ENCODE measurements around the gene CPNE5.

CPNE5 gene

DNA sequence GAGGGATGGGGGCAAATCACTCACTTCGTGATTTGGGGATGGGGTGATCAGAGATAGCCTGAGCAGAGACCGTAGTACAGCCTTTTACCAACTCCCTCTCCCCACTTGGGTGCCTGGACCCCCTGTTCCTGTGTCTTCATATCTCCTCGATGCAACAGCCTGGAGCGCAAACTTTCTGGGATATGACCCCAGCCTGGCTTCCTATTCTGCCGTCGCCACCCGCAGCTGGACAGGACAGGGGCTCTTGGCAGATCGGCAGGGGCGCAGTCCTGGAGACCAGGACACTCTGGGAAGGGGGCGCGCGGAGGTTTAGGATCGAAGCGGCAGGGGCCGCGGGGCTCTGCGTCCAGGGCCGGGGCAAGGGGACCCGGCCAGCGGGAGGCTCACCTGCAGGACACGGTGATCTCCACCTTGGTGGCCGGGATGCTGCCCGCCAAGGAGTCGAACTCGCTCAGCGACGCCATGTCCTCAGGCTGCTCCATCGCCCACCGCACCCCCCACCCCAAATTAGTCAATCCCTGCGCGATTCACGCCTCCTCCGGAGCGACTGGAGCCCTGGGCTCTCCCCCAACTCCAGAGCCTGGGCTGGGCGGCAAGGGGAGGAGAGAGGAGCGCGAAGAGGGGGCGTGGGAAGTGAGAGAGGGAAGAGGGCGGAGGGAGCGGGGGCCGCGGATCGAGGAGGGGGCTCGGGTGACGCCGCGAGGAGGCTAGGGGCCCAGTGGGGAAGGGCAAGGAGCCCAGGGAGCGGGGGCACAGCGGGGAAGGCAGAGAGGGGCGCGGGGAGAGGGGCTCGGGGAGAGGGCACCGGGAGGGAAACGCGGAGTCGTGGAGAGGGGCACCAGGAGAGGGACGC is at the start of gene CPNE5:
Gene CPNE5 (minus strand): TSS at position 549 of the 853 bp plus-strand sequence. CDS start 67 bp downstream, at position 482.
- DNase-seq = no peak

- DNase-seq = no peak
These were observed 48.9 kb upstream of the CPNE5 start for GRCh38 chr6:36888115-36888643.

- DNase-seq = no peak
These were observed 47.8 kb upstream of the CPNE5 start for GRCh38 chr6:36886950-36887618.

DNA sequence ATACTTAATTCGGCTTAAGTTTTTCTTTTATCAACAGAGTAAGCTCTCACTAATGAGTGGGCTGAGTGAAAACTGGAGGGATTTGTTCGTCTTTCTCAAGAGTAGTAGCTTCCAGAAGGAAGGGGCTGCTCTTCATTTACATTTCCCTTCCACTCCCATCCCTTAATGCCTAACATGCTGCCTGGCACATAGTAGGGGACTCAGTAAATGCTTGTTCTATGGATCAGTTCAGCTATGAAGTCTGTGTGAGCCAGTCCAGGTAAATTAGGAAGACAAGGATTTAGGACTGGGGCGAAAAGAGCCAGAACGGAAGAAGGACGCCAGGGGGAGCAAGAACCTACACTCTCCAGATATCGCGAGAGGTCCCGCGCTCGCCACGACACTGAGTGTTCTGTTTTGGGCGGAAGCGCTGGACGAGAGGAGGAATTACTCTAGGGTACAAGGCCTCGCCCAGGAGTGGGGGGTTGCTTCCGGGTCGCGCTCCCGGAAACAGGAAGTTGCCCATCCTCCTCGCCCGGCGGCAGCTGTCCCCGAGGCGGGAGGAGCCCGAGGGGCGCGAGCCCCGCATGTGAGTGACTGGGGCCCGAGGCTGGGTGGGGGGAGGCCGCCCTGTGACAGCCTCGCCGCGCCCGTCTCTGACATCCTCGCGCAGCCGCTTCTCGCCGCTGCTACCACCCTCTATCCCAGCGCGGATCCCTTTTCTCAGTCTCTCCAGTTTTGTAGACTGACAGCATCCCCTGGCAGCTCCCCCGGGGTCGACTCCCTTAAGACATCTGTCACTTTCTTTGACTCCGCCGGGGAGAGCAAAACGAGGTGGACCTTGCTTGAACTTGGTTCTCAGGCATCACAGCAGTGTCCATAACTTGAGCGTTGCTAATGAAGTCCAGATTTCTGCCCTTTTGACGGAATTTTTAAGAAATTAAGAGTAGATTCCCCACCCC is 46.5 kb upstream of the CPNE5 start, which contains the start of gene C6orf89:
Gene C6orf89 (plus strand): TSS at position 492 of the 941 bp plus-strand sequence. CDS start 13,493 bp downstream, outside the sequence.
- DNase-seq = peak; percentile 98

- DNase-seq = no peak
These were observed 45.4 kb upstream of the CPNE5 start for GRCh38 chr6:36884610-36885009.

GRCh38 chr6:36875250-36875633 is 36.0 kb upstream of the CPNE5 start:
- no peak for DNase-seq

DNA sequence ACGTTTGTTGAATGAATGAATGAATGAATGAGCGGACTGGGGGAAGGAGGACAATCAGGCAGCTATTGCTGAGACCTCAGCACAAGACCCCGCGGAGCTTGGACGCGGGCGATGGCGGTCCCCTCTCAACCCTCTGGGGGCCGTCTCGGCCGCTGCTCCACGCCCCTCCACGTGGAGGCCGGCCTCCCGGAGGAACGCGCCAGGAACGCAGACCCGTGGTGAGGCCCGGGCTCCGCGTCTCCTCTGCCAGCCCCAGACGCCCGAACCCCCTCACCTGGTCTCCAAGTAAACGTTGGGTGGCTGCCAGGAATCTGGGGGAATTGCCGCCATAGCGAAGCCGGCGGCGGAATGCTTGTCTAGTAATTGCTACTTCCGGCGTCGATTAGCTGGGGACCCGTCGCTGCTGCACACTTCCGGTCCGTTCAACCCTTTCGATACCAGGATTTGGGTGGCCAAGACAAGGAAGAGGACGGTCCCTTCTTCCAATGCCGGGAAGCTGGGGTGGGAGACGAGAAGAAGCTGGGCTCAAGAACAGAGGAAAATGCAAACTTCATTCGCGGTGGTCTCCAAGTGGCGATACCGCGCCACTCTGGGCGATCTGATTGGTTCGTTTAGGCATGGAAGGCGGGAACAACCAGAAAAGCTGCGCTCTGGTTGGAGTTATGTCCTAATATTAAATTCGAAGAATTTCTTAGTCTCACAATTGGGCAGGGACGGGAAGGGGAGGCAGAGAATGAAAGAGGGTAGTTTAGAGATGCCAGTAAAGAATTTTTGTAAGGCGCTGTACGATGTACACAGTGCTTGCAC is 35.4 kb upstream of the CPNE5 start, which contains the start of gene PPIL1:
Gene PPIL1 (minus strand): TSS at position 361 of the 807 bp plus-strand sequence. CDS start 31 bp downstream, at position 330.
- DNase-seq = peak; percentile 91

- DNase-seq = no peak
These were observed 34.6 kb upstream of the CPNE5 start for GRCh38 chr6:36873612-36874442.

DNA sequence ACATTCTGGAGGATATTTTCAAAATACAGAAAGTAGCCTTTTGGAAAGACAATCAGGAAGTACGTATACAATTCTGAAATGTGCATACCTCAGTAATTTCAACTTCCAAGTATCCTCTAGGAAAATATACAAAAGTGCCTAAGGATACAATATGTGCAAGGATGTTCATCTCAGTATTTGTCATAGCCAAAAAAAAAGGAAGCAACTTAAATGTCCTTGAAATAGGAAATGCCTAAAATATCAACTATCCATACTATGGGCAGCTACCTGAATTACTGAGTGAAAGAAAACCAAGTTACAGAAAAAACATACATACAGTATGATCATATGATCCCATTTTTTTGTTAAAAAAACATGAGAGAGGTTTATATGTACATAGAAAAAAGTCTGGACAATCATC is 33.9 kb upstream of the CPNE5 start:
- no peak for DNase-seq

DNA sequence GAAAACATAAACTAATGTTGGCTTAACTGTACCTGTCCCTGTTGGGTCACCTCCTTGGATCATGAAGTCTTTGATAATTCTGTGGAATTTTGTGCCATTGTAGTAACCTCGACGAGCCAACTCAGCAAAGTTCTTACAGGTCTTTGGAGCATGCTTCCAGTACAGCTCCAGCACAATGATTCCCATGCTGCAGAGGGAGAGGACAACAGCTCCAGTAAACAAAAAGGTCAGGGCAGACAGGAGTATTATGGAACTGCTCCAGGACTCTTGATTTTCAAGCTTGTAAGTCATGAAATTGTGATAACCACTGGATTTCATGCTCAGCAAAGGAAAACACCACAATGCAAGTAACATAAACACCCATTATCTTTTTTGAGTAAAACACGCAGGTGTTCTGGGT is 32.4 kb upstream of the CPNE5 start:
- no peak for DNase-seq

GRCh38 chr6:36867471-36868224 is 28.4 kb upstream of the CPNE5 start:
- DNase-seq = no peak

GRCh38 chr6:36865835-36866234 is 26.6 kb upstream of the CPNE5 start:
- DNase-seq = peak; percentile 5

DNA sequence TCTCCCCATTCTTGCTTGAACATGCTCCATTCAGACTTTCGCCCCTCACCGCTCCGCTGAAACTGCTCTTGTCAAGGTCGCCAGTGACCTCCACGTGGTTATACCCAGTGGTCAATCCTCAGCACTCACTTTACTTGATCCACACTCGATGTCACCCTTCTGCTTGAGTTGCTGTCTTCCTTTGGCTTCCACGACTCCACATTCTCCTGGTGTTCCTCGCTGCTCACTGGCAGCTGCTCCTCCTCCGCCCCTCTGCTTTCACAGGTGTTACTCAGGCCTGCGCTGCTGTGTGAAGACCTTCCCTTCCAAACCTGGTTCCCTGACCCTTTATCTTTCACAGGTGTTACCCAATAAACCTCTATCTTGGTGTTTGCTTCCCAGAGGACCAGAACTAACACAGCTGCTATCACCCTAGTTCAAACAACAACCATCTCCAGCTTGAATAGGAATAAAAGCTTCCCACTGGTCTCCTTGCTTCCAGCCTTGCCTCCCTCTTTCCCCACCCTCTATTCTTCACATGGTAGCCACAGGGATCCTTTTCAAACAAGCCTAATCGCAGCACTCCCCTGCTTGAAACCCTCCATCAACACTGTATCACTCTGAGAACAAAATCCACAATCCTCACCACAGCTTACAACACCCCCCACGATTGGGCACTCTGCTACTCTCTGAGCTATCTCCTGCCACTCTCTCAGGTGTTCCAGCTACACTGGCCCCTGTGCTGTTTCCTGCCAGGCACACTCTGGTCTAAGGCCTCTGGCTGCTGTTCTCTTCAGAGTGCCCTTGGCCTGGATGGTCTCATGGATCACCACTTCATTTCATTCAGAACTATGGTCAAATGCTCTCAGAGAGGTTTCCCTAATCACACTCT is 24.7 kb upstream of the CPNE5 start:
- no peak for DNase-seq

DNA sequence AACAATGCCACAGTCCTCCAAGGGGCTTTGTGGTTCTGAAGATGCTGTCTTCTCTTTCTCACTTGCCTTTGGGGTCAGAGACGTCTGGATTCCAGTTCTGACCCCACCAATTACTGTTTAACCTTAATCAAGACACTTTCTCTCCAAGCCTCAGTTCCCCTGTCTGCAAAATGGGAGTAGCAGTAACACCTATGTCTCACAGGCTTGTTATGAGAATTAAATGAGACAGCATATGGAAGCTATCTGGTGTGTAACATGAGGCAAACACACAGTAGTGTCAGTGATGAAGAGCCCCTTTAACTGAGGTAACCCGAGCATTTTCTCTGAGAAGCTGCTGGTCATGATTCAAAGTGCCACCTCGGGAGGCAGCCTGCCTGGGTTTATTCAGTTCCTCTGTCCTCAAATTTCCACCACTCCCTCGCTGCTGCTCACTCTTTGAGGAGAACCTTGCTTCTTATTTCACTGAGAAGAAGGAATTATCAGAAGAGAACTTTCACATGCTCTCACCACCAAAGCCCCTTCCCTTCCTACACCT is 23.7 kb upstream of the CPNE5 start:
- DNase-seq = no peak

GRCh38 chr6:36862164-36862847 is 23.1 kb upstream of the CPNE5 start:
- DNase-seq = no peak

DNA sequence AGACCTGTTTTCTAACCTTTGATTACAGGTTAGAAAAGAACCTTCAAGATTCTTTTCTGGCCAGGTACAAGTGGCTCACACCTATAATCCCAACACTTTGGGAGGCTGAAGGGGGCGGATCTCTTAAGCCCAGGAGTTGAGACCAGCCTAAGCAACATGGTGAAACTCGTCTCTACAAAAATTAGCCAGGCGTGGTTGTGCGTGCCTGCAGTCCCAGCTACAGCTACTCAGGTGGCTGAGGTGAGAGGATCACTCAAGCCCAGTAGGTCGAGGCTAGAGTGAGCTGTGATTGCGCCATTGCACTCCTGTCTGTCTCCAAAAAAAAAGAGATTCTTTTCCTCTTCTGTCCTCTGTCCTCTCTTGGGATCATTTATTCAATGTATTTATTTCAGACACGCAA is 20.9 kb upstream of the CPNE5 start:
- DNase-seq = no peak

DNA sequence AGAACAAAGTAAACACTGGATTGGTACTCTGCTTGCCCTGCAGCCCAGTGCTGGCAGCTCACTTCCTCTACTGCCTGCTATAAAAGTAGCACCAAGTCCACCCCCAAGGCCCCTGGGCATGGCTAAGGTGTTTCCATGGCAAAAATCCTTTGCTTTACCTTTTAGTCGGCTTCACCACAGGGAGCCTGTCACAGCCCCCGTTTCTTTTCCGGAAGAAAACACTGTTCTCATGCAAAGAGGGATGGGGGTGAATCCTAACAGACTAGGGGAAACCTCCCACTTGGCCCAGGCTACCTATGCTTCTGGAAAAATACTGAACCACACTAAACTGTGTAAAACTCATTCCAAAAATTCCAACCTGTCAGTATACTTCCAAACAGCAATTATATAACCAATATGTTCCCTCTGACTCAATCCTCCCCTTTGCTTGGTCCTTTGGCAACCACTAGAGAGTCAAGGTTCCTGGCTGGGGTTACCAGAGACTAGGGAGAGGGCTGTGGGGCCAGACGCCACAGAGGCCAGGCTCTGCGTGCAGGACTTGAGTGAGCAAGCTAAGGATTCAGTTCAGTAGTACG is 19.2 kb upstream of the CPNE5 start:
- no peak for DNase-seq

GRCh38 chr6:36857325-36857724 is 18.1 kb upstream of the CPNE5 start:
- no peak for DNase-seq
